Testis (tissue), 2 donors: Measurements from ENCODE around the gene UPB1.

Source experiments
- CTCF ChIP-seq, 3 experiments: fragments of 450-650 bp in 2 of 3; fragments of 200-600 bp in 1 of 3; sonication (generic) in 1 of 3; IDR thresholded peaks; one replicate each; pipeline ENCODE4 v1.5.1; 2016 to 2019; ENCODE audit warnings: antibody characterized with exemption in 3 of 3, mild to moderate bottlenecking in 2 of 3, moderate library complexity in 1 of 3
- POLR2A ChIP-seq: fragments of 450-650 bp; IDR thresholded peaks from one replicate; pipeline ENCODE4 v1.6.1; 2017; ENCODE audit warnings: antibody characterized with exemption, mild to moderate bottlenecking, moderate library complexity

GRCh38 chr22:24457894-24458420 is 37.2 kb upstream of the UPB1 start:
- TF ChIP-seq CTCF (IDR thresholded peaks at IDR 0.05) (no peak), POLR2A (no peak)
